Loucy (cell line): ENCODE data around the gene SARNP.
A peak's percentile ranks its signal among the peaks of the same experiment; 100 is the strongest.

Experiments
- H2AFZ ChIP-seq: fragments of 200-600 bp; sonication (generic); 2 replicates; pipeline ENCODE4 v1.6.0; 2016; ENCODE audit warnings: antibody characterized with exemption, mild to moderate bottlenecking, low read length, moderate library complexity
- H3F3A ChIP-seq: fragments of 200-600 bp; 2 replicates; pipeline ENCODE4 v1.6.0; 2016; ENCODE audit warnings: antibody characterized with exemption, low read depth, mild to moderate bottlenecking
- H3K27me3 ChIP-seq: fragments of 200-600 bp; sonication (generic); 2 replicates; pipeline ENCODE4 v1.6.1; 2014; ENCODE audit warnings: low read length, mild to moderate bottlenecking; ENCODE audit not compliant: insufficient read depth, poor library complexity, severe bottlenecking
- H3K36me3 ChIP-seq: fragments of 200-600 bp; sonication (generic); 2 replicates; pipeline ENCODE4 v1.6.1; 2016; ENCODE audit warnings: low read length; ENCODE audit not compliant: insufficient read depth
- H3K4me1 ChIP-seq: fragments of 200-600 bp; sonication (generic); 2 replicates; pipeline ENCODE4 v1.5.1; 2014; ENCODE audit warnings: low read length, mild to moderate bottlenecking; ENCODE audit not compliant: insufficient read depth, poor library complexity, severe bottlenecking
- H3K4me2 ChIP-seq: fragments of 200-600 bp; sonication (generic); 2 replicates; pipeline ENCODE4 v1.6.0; 2014; ENCODE audit warnings: antibody characterized with exemption, low read length, low read depth, mild to moderate bottlenecking; ENCODE audit not compliant: poor library complexity, severe bottlenecking
- H3K4me3 ChIP-seq: fragments of 200-600 bp; sonication (generic); 2 replicates; pipeline ENCODE4 v1.5.1; 2014; ENCODE audit warnings: low read length, mild to moderate bottlenecking, mixed read lengths; ENCODE audit not compliant: poor library complexity, severe bottlenecking
- H3K79me2 ChIP-seq: fragments of 200-600 bp; sonication (generic); 2 replicates; pipeline ENCODE4 v1.6.1; 2014; ENCODE audit warnings: low read length; ENCODE audit not compliant: insufficient read depth
- H3K9ac ChIP-seq: fragments of 200-600 bp; sonication (generic); 2 replicates; pipeline ENCODE4 v1.6.0; 2014; ENCODE audit warnings: mild to moderate bottlenecking, low read depth, low read length, moderate library complexity; ENCODE audit not compliant: poor library complexity, severe bottlenecking
- H3K9me2 ChIP-seq: fragments of 200-600 bp; sonication (generic); replicated peaks from 2 replicates; pipeline ENCODE4 v1.6.1; 2016; ENCODE audit warnings: low read depth, low read length, mixed read lengths
- H3K9me3 ChIP-seq: fragments of 200-600 bp; sonication (generic); 2 replicates; pipeline ENCODE4 v1.6.1; 2014; ENCODE audit warnings: mild to moderate bottlenecking, antibody characterized with exemption, low read length, low read depth; ENCODE audit not compliant: insufficient read depth
- H4K20me1 ChIP-seq: fragments of 200-600 bp; sonication (generic); 2 replicates; pipeline ENCODE4 v1.6.0; 2014; ENCODE audit warnings: antibody characterized with exemption, low read length, mild to moderate bottlenecking; ENCODE audit not compliant: insufficient read depth, poor library complexity, severe bottlenecking
- CTCF ChIP-seq: fragments of 200-600 bp; sonication (generic); conservative IDR thresholded peaks from 2 replicates; pipeline ENCODE4 v1.5.1; 2014; ENCODE audit warnings: mild to moderate bottlenecking, antibody characterized with exemption, low read length
- EZH2phosphoT487 ChIP-seq: fragments of 200-600 bp; IDR thresholded peaks from 2 replicates; pipeline ENCODE4 v1.6.1; 2018; ENCODE audit warnings: antibody characterized with exemption, mild to moderate bottlenecking, moderate library complexity, borderline replicate concordance

The SARNP gene

GRCh38 chr12:55720894-55721444 lies 96.6 kb downstream of the SARNP start:
- Histone ChIP-seq H3F3A (no peaks in the 10 kb centered on the region), H3K4me1 (peaks cover 21% of the 10 kb centered on the region), H4K20me1 (peaks cover 7% of the 10 kb centered on the region), H3K27me3 (no peaks in the 10 kb centered on the region), H3K4me3 (no peak overlapping the region), H3K36me3 (peaks cover 7% of the 10 kb centered on the region; the same call in 1 of the 2 replicates), H3K4me2 (no peak overlapping the region), H3K9me3 (no peaks in the 10 kb centered on the region), H3K9ac (no peak overlapping the region), H2AFZ (no peak overlapping the region), H3K9me2 (no peaks in the 10 kb centered on the region), H3K79me2 (peaks cover 36% of the 10 kb centered on the region; the same call in 1 of the 2 replicates)
- TF ChIP-seq EZH2phosphoT487: no peak
- peak; percentile 58 for TF ChIP-seq CTCF

- Histone ChIP-seq H3K27me3 (no peaks in the 10 kb centered on the region), H3K9ac (no peak within 1 kb of the TSS), H3K36me3 (peaks cover 7% of the 10 kb centered on the region; the same call in 1 of the 2 replicates), H2AFZ (no peak within 1 kb of the TSS), H3K4me3 (no peak within 1 kb of the TSS), H3K79me2 (peaks cover 33% of the 10 kb centered on the region; the same call in 1 of the 2 replicates), H3K9me3 (no peaks in the 10 kb centered on the region), H3K4me1 (peaks cover 26% of the 10 kb centered on the region), H3K4me2 (peak within 1 kb of the TSS; percentile 92), H4K20me1 (no peaks in the 10 kb centered on the region), H3K9me2 (no peaks in the 10 kb centered on the region), H3F3A (no peaks in the 10 kb centered on the region)
- no peak for TF ChIP-seq EZH2phosphoT487
- TF ChIP-seq CTCF: no peak
Measured at GRCh38 chr12:55720071-55720564, 97.4 kb downstream of the SARNP start, which contains the start of gene RDH5. Gene RDH5 (plus strand): TSS chr12:55720393. CDS start chr12:55721185, 792 bp downstream.

GRCh38 chr12:55719371-55719770 lies 98.2 kb downstream of the SARNP start:
- Histone ChIP-seq H3K4me2 (peak overlapping the region; percentile 92), H3K9ac (no peak overlapping the region), H2AFZ (no peak overlapping the region), H3K9me3 (no peaks in the 10 kb centered on the region), H3F3A (no peaks in the 10 kb centered on the region), H3K9me2 (no peaks in the 10 kb centered on the region), H3K4me3 (no peak overlapping the region), H3K27me3 (no peaks in the 10 kb centered on the region), H4K20me1 (no peaks in the 10 kb centered on the region), H3K4me1 (peaks cover 23% of the 10 kb centered on the region), H3K79me2 (peaks cover 33% of the 10 kb centered on the region; the same call in 1 of the 2 replicates), H3K36me3 (peaks cover 6% of the 10 kb centered on the region; the same call in 1 of the 2 replicates)
- no peak for TF ChIP-seq EZH2phosphoT487
- no peak for TF ChIP-seq CTCF
